Mesangial cell (primary cell): ENCODE measurements around the gene BARD1. TPM values are rescaled to one million over a fixed set of nuclear protein-coding genes. Genes with fewer than 3 reads are reported as not detected.

ENCODE experiments used
- total RNA-seq: library from RNA; depleted of rRNA; stranded (reverse); fragments of >200 nt; gene quantifications from 2 replicates; pipeline ENCODE4 v1.2.3, GENCODE V29; 2015

BARD1 gene
- total RNA-seq = 4.3 and 13.9 TPM in 2 replicates

GRCh38 chr2:214808981-214809750, at the start of gene BARD1:
Gene BARD1, minus strand, starts transcription at chr2:214809683. Its CDS starts 114 bp downstream, at chr2:214809569.

